ENCODE measurements around the gene ZDHHC16.
A peak's percentile ranks its signal among the peaks of the same experiment; 100 is the strongest.

Gene ZDHHC16

DNA sequence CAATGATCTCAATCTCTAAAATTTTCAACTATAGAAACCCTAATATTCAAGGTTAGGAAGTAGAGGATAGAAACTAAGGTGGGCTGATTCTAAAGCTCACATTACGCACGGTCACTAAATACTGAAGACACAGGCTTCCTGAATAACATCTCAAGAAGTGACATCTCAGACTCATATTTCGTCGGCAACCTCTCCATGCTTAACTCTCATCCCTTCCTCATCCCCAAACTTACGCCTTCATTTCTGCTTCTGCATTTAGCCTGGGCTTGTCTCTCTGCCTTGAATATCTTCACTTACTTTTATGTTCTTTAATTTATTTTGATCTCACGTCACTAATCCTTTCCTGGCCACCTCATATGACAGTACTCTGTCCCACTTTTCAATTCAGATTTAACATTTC is 10.8 kb upstream of the ZDHHC16 start:
- TF ChIP-seq, protein P1, sequence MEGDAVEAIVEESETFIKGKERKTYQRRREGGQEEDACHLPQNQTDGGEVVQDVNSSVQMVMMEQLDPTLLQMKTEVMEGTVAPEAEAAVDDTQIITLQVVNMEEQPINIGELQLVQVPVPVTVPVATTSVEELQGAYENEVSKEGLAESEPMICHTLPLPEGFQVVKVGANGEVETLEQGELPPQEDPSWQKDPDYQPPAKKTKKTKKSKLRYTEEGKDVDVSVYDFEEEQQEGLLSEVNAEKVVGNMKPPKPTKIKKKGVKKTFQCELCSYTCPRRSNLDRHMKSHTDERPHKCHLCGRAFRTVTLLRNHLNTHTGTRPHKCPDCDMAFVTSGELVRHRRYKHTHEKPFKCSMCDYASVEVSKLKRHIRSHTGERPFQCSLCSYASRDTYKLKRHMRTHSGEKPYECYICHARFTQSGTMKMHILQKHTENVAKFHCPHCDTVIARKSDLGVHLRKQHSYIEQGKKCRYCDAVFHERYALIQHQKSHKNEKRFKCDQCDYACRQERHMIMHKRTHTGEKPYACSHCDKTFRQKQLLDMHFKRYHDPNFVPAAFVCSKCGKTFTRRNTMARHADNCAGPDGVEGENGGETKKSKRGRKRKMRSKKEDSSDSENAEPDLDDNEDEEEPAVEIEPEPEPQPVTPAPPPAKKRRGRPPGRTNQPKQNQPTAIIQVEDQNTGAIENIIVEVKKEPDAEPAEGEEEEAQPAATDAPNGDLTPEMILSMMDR (conservative IDR thresholded peaks at IDR 0.05; ENCODE audit: low read length), result no peak
- H3K4me3 ChIP-seq (ENCODE audit: low read length), result no peak overlapping the region
- no peak for DNase-seq (ENCODE audit: low read depth)

DNA sequence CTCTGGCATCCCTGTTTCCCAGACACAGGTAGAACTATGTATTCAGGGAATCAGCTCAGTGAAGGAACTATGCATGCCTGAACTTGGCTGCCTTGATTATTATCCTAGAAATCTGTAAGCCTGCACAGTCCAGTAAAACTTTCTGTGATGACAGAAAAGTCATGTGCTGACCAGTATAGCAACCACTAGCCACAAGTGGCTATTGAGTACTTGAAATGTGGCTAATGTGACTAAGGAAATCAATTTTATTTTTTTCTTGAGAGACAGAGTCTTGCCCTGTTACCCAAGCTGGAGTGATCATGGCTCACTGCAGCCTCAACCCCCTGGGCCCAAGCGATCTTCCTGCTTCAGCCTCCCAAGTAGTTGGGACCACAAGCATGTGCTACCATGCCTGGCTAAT is 3.7 kb upstream of the ZDHHC16 start:
- DNase-seq (ENCODE audit: low read depth), result no peak
- H3K4me3 ChIP-seq (ENCODE audit: low read length), result no peak overlapping the region
- TF ChIP-seq, protein P1 (conservative IDR thresholded peaks at IDR 0.05; ENCODE audit: low read length), result no peak

DNA sequence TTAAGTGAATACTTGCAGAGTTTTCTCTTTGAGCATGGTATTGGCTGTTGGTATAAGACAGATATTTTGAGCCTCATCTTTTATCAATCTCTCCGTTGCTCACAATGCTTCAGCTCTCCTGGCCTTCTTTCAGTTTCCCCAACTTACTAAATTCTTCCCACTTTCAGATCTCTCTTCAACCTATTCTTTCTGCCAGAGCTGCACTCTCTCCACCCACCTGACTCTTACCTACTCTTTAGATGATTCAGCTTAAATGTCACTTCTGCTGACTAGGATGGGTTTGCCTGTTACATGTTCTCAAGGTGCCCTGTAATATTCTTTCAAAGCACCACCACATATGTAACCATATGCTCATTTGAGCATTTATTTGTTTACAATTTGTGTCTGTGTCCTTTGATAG is 1.8 kb upstream of the ZDHHC16 start:
- TF ChIP-seq, protein P1 (conservative IDR thresholded peaks at IDR 0.05; ENCODE audit: low read length), result no peak
- no peak overlapping the region for H3K4me3 ChIP-seq (ENCODE audit: low read length)
- DNase-seq (ENCODE audit: low read depth), result no peak

DNA sequence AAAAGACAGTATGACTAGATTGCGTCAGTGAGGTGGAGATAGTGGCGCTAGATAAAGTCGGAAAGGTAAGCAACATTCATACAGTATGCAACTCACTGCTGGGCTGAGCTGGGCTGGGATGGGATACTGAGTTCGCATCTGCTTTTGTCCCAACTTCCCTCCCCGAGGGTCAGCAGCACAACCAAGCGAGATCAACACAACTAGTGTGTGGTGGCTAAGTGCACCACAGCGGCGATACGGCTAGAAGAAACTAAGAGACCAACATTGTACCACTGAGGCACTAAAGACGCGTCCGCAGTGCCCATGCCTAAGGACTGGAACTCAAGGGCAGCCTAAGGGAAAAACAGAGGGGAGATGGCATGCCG is 636 bp upstream of the ZDHHC16 start:
- DNase-seq (ENCODE audit: low read depth), result no peak
- TF ChIP-seq, protein P1 (conservative IDR thresholded peaks at IDR 0.05; ENCODE audit: low read length), result no peak
- peak overlapping the region; percentile 98 for H3K4me3 ChIP-seq (ENCODE audit: low read length)

DNA sequence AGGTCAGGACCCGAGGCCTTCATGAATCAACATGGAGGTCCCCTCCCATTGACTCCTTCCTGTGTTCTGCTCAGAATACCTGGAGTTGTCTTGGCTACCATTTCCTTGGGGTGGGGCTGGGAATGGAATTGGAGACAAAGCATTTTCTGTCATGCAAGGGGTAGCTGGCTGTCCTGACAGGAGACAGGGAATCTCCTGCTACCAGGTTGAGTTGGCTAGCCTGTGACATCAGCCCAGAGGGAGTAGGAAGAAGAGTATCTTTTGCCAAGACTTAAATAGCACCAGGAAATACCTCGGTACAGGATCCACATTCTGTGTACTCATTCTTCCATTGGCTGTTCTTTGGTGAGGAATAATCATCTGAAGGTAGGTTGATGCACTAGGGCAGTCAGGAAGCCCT is 4.9 kb downstream of the ZDHHC16 start:
- no peak overlapping the region for H3K4me3 ChIP-seq (ENCODE audit: low read length)
- TF ChIP-seq, protein P1 (conservative IDR thresholded peaks at IDR 0.05; ENCODE audit: low read length), result no peak

DNA sequence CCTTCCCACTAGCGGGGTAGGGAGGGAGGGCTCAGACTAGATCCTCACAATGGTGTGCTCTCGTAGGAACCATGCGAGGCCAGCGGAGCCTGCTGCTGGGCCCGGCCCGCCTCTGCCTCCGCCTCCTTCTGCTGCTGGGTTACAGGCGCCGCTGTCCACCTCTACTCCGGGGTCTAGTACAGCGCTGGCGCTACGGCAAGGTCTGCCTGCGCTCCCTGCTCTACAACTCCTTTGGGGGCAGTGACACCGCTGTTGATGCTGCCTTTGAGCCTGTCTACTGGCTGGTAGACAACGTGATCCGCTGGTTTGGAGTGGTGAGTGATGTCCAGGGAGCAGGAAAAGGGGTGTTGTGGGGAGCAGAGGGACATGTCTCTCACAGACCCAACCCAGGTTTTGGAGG is 5.6 kb downstream of the ZDHHC16 start:
- DNase-seq (ENCODE audit: low read depth), result no peak
- H3K4me3 ChIP-seq (ENCODE audit: low read length), result no peak overlapping the region
- TF ChIP-seq, protein P1 (conservative IDR thresholded peaks at IDR 0.05; ENCODE audit: low read length), result no peak

More for the DNA sequence above, 4.9 kb downstream of the ZDHHC16 start:
- no peak for DNase-seq (ENCODE audit: low read depth)

DNA sequence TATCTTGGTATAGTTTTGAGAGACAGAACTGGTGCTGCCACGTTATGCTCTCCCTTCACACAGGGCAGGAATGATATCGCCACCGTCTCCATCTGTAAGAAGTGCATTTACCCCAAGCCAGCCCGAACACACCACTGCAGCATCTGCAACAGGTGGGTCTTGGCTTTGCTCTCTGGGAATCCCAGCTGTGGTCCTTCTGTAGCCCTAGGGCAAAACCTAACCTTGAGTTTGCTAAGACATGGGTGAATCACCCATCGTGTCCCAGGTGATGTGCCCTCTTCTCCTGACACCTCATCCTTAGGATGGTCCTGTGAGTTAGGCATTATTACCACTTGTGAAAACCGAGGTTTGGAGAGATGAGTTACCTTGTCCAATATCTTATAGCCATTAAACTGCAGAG is 6.4 kb downstream of the ZDHHC16 start:
- no peak overlapping the region for H3K4me3 ChIP-seq (ENCODE audit: low read length)
- no peak for DNase-seq (ENCODE audit: low read depth)
- TF ChIP-seq, protein P1 (conservative IDR thresholded peaks at IDR 0.05; ENCODE audit: low read length), result no peak
